HepG2 (cell line): ENCODE results near the gene NEK3. TPM values are rescaled to one million over a fixed set of nuclear protein-coding genes. Genes with fewer than 3 reads are reported as not detected.
A peak's percentile ranks its signal among the peaks of the same experiment; 100 is the strongest.

Experiments
- DMTF1 ChIP-seq: sonication (generic); formaldehyde crosslinking; IDR thresholded peaks from 2 replicates; pipeline ENCODE4 v1.4.0; 2020; ENCODE audit warnings: mild to moderate bottlenecking, missing genetic modification reagents
- HDAC6 ChIP-seq: fragments of 200-600 bp; sonication (generic); IDR thresholded peaks from 2 replicates; pipeline ENCODE4 v1.7.0; 2017; ENCODE audit warnings: mild to moderate bottlenecking, antibody characterized with exemption, low read length, low read depth
- LCORL ChIP-seq, 2 experiments: fragments of 450-650 bp in 1 of 2; sonication (generic) in 1 of 2; formaldehyde crosslinking in 1 of 2; IDR thresholded peaks; 2 replicates each; pipeline versions ENCODE4 v1.5.0 to v1.6.1; 2017 to 2020; ENCODE audit warnings: antibody characterized with exemption in 1 of 2, missing genetic modification reagents in 1 of 2
- NFAT5 ChIP-seq: sonication (generic); formaldehyde crosslinking; IDR thresholded peaks from 2 replicates; pipeline ENCODE4 v1.4.0; 2020; ENCODE audit warnings: missing genetic modification reagents
- NFIC ChIP-seq: IDR thresholded peaks from 2 replicates; pipeline ENCODE4 v1.6.1; 2012; ENCODE audit warnings: mild to moderate bottlenecking, low read length, inconsistent platforms
- NR1H2 ChIP-seq: sonication (generic); formaldehyde crosslinking; IDR thresholded peaks from 2 replicates; pipeline ENCODE4 v1.8.1; 2022; ENCODE audit warnings: low read depth, missing genetic modification reagents, borderline replicate concordance
- POGK ChIP-seq: sonication (generic); formaldehyde crosslinking; conservative IDR thresholded peaks from 2 replicates; pipeline ENCODE4 v1.8.0; 2022; ENCODE audit warnings: mild to moderate bottlenecking, moderate library complexity, missing genetic modification reagents
- PRMT3 ChIP-seq: sonication (generic); formaldehyde crosslinking; IDR thresholded peaks from 2 replicates; pipeline ENCODE4 v1.8.1; 2022; ENCODE audit warnings: low read depth, mild to moderate bottlenecking, moderate library complexity, missing genetic modification reagents, borderline replicate concordance
- TMF1 ChIP-seq: sonication (generic); formaldehyde crosslinking; IDR thresholded peaks from 2 replicates; pipeline ENCODE4 v1.8.1; 2022; ENCODE audit warnings: low read depth, missing genetic modification reagents
- ZNF276 ChIP-seq: sonication (generic); formaldehyde crosslinking; IDR thresholded peaks from 2 replicates; pipeline ENCODE4 v1.4.0; 2020; ENCODE audit warnings: mild to moderate bottlenecking, low read depth, missing genetic modification reagents
- ZNF280D ChIP-seq: sonication (generic); formaldehyde crosslinking; IDR thresholded peaks from 2 replicates; pipeline ENCODE4 v1.5.1; 2020; ENCODE audit warnings: mild to moderate bottlenecking, missing genetic modification reagents
- ZNF83 ChIP-seq: sonication (generic); formaldehyde crosslinking; IDR thresholded peaks from 2 replicates; pipeline ENCODE4 v1.4.0; 2020; ENCODE audit warnings: missing genetic modification reagents, mild to moderate bottlenecking, borderline replicate concordance
- polyA plus RNA-seq, 8 experiments: library from polyadenylated mRNA; depleted of rRNA in 3 of 8; stranded (reverse) in 7 of 8; unstranded in 1 of 8; fragments of >200 nt; fragmentation: Illumina TruSeq in 4 of 8; extraction: Trizol in 4 of 8; gene quantifications; 2 replicates each; pipeline versions ENCODE4 v1.2.1 to v1.2.3, GENCODE V29; 2011 to 2016; ENCODE audit warnings: low read depth in 4 of 8, missing spikeins in 1 of 8, mixed read lengths in 1 of 8; ENCODE audit not compliant: insufficient read depth in 1 of 8
- total RNA-seq, 5 experiments: library from RNA; depleted of rRNA; stranded (reverse); fragments of >200 nt; fragmentation: Illumina TruSeq; extraction: Trizol; gene quantifications; 2 replicates each; pipeline ENCODE4 v1.2.3, GENCODE V29; 2016; ENCODE audit warnings: low read depth in 1 of 5

The NEK3 gene
- total and polyA plus RNA-seq, 2 of the 13 experiments (the other 11 are each of a cell fraction or from before 2014, with no cell fraction given), result 36.7 to 68.2 TPM

GRCh38 chr13:52159159-52159982 is at the start of gene NEK3 (continued):
- TF ChIP-seq NFAT5 (CRISPR knock-in tag) (peak; percentile 90), ZNF276 (CRISPR knock-in tag) (0 out of 2 replicates have a peak, but pooled peaks have one; percentile 83), DMTF1 (CRISPR knock-in tag) (no peak), TMF1 (CRISPR knock-in tag) (no peak), ZNF280D (CRISPR knock-in tag) (peak; percentile 88), NR1H2 (CRISPR knock-in tag) (peak; percentile 78; the same call in 1 of the 2 replicates), PRMT3 (peak; percentile 56; the same call in 1 of the 2 replicates), LCORL (IDR thresholded peaks at IDR 0.05) (no peak), LCORL (CRISPR knock-in tag; IDR thresholded peaks at IDR 0.05) (no peak), NFIC (no peak), HDAC6 (no peak), ZNF83 (CRISPR knock-in tag) (no peak; the same call in 1 of the 2 replicates), POGK (no peak)
